Hematopoietic multipotent progenitor cell treated with erythropoietin and hydrocortisone succinate and interleukin-3 and kit ligand, for 4 days (in vitro differentiated cells): Measurements from ENCODE around the gene DOC2B.
"Not testable (repeated sequence)": the region's sequence is repeated elsewhere in the genome, so short reads cannot be mapped to it uniquely, and the experiment has no call there.

Experiments used
- DNase-seq: peaks from one replicate; pipeline ENCODE4 v3.0.0-alpha.2; 2015

DOC2B gene

GRCh38 chr17:181245-182049, at the start of gene DOC2B:
TSS of gene DOC2B (minus strand) at chr17:181650. CDS start at chr17:181479, 171 bp downstream.
- peak; percentile 39 for DNase-seq

DNA sequence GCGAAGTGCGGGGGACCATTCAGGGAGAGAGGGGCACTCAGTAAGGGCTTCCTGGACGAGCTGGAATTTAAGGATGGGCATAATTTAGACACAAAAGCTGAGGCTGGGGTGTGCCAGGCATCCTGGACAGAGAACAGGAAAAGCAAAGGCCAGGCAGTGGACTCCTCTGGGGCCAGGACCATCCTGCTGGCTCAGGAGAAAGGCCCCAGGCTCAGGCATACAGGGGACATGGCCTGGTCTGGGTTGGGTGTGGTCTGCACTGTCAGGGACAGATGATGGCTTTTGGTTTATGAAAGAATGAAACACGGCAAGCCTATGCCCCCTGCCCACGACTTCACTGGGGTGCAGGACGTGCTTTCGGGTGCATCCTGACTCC, 48.9 kb upstream of the DOC2B start:
- DNase-seq: no peak

DNA sequence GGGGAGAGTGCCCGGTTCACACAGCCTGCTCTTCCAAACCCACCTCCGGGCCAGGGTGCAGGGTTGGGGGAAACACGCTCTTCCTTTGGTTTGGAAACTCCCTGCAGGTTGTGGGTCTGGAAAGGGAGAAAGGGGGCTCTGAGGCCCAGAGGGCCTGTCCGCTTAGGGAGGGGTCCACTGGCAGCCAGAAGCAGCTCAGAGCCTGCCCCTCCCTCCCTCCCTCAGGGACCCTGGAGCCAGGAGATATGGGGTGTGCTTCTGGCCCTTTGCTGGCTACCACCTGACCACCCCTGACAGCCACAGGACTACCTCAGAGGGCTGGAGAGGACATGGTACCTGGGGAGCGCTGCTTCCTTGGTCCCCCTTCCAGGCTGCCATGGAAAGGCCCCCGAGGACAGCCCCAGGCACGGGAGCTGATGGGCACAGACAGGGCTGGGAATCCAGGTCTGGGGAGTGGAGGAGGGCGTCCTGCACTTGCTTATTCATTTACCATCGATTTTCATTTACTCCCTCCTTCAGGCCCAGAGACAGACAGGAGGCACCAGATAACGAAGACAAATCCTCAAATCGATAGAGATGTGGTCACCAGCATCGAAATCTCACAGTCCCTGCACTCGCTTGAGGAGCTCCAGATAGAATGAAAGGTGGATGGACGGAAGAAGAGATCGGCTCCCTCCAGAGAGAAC, 48.4 kb upstream of the DOC2B start:
- no peak for DNase-seq

DNA sequence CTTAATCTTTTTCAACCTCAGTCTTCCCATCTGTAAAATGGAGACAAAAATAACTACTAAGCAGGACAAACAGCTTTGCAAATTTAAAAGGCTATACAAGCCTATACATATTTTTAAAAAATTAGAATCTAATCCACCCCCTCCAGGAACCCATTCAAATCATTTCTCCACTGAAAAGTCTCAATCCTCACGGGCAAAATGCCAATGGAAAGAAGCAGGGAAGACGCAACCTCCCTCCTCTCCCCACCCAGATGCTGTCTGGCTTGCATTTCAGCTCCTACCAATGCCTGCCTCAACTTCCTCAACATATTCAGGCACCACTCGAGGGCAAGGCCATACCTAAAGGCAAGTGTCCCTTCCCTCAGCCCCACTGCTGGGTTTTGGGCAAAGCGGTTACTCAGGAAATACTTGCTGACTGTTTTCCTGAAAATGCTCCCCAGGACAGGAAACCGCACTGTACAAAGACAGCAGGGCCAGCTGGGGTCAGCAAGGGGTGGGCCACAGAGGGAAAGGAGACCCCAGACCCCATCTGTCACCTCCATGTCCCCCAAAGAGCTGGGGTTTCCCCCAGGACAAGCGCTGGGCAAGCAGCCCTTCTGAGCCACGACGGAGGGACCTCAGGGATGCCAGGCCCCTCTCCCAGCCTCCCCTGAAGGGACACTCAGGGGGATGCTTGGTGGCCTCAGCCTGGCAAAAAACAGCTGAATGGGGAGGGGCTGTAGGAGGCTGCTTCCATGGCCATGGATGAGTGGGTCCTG, 47.7 kb upstream of the DOC2B start:
- DNase-seq: no peak

- no peak for DNase-seq
These were observed 46.6 kb upstream of the DOC2B start for GRCh38 chr17:227946-228615.

- DNase-seq: no peak
These were observed 45.9 kb upstream of the DOC2B start for GRCh38 chr17:227078-227945.

DNA sequence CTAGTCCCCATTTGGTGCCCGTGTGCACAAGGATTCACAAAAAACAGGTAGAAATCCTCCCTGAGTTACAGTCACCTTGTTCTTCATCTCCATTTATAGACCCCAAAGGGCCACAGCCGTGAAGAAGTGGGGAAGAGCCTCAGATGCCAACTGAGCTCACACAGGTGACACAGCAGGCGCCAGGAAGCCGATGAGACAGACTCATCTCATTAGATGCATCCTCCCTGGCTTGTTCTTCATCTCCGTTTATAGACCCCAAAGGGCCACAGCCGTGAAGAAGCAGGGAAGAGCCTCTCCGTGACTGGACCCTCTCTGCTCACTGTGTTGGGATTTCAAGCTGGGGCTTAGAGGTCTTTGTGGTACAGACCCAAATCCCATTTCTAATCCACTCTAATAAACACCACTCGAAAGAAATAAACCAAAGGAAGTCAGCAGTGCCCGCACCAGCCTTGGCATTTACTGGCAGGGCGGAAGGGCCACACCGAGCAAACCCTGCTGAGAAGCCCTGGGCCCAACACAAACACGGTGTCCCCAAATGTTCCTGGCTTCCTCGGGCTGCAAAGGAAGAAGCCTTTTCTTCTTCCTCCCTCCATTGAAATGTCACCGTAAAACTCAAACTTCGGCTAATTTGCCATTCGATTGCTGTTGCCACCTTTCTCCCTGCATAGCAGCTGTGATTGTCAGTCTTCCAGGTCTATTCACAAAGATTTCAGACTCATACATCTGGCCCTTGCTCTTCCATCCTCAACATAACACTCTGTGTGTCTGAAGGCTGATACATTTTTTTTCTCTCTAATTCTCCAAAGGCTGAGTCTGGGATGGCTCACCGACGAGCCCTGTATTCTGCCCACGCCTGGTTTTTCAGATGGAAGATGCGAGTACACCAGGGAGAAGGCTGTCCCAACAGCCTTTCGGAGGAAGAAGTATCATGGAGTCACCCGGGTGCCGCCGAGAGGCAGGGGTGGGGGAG, 44.9 kb upstream of the DOC2B start:
- DNase-seq: no peak

GRCh38 chr17:225551-225950, 44.1 kb upstream of the DOC2B start:
- DNase-seq: no peak

DNA sequence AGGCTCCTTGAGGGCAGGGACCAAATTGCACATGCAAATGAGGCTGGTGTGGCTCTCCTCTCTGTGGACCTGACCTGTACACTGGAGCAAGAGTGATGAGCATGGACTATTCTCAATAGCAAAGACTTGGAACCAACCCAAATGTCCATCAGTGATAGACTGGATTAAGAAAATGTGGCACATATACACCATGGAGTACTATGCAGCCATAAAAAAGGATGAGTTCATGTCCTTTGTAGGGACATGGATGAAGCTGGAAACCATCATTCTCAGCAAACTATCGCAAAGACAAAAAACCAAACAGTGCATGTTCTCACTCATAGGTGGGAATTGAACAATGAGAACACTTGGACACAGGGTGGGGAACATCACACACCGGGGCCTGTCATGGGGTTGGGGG, 43.1 kb upstream of the DOC2B start:
- DNase-seq: not testable (repeated sequence)

DNA sequence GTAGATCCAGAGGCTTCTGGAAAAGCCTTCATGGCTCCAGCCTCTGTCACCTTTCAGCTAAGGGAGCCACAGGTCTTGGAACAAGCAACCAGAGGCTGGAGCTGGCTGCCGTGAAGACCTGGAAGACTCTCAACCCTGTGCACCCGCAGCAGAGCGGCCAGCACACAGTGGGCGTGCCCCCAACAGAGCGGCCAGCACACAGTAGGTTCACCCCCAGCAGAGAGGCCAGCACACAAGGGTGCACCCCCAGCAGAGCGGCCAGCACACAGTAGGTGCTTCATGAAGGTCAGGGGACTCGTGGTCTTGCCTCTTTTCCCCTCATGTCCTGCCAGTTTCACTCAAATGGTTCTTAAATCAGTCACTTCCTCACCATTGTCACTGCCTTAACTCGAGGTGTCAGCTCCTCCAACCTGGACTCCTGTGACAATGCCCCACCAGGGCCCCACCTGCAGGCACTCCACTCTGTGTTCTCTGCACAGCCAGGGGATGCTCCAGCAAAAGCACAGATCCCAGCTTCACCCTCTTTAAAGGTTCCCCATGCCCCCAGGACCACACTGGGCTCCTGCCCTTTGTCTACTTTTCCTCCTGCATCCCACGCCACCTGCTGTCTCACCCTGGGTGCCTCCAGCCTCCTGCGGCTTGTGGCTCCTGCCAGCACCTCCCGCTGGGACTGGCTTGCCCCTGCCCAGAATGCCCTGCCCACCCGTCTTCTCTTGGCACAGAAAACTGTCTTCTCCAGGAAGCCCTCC, 42.4 kb upstream of the DOC2B start:
- DNase-seq: no peak

DNA sequence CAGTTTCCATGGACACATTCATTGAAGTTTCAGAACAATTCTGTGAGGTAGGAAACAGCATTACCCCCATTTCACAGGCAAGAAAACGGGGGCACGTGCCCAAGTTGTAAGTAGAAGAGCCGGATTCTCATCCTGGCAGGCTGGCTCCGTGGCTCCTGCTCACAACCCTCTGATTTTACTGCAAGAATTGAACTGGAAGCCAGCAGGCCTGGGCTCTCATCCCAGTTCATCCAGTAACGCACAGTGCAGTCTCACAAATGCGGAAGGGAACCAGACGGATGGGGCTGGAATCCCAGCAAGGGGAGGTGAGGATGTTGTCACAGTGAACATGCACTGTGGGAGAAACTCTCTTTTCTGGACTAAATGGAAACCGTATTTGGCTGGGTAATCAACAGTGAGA, 40.7 kb upstream of the DOC2B start:
- no peak for DNase-seq

GRCh38 chr17:219696-220095, 38.2 kb upstream of the DOC2B start:
- DNase-seq: no peak

- no peak for DNase-seq
These were observed 37.1 kb upstream of the DOC2B start for GRCh38 chr17:218432-219110.

DNA sequence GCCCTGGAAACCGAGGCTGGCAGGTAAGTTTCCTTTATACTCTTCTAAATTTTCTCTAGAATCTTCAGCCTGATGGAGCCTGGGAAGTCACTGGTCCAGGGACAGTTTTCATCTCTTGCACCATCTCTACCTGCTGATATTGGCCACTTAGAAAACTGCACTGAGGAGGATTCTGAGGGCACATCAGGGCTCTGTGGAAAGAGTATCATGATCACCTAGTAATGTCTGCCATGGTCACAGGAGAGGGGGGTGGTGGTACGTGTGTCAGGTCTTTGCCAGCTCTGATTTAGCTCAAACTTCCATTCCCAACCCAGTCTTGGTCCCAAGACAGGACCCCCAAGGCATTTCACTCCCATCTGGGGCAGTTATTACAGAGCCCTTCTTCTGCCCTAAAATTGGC, 35.2 kb upstream of the DOC2B start:
- no peak for DNase-seq

- not testable (repeated sequence) for DNase-seq
These were observed 34.4 kb upstream of the DOC2B start for GRCh38 chr17:215563-216478.

DNA sequence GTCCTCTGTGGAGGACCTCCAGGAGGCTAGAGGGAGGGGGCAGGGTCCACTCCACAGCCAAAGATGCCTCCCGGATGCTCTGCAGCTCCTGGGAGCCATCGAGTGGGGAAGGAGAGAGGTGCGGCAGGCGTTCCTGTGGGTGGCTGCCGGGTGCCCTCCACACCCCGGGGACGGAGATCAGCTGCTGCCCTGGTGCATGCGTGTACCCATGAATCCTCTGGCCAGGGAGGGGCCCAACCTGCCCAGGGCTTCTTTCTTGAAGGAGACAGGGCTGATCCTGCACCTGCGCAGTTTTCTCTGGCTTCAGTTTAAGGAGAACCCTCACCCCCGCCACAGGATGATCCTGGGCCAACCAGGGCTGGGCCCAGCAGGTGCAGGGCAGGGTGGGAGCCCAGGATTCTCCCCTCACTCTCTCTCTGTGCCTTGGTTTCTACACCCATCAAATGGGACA, 33.5 kb upstream of the DOC2B start:
- no peak for DNase-seq

- DNase-seq: no peak
These were observed 32.0 kb upstream of the DOC2B start for GRCh38 chr17:213286-214105.
